GM21825 (cell line): ENCODE data around the gene GPR108.
A peak's percentile ranks its signal among the peaks of the same experiment; 100 is the strongest.
"Not testable (repeated sequence)": the region's sequence is repeated elsewhere in the genome, so short reads cannot be mapped to it uniquely, and the experiment has no call there.

Experiments
- ATAC-seq: cut with Tn5 transposase; IDR thresholded peaks from one replicate; pipeline ENCODE4 v1.9.1; 2021; ENCODE audit warnings: mild to moderate bottlenecking, moderate library complexity; ENCODE audit not compliant: unreplicated experiment

The GPR108 gene

GRCh38 chr19:6737284-6737872 lies at the start of gene GPR108:
Gene GPR108 (minus strand): TSS chr19:6737580. CDS start chr19:6737576, 4 bp downstream.
- ATAC-seq: peak; percentile 49

- ATAC-seq: no peak
Observed at GRCh38 chr19:6779206-6779605, 41.8 kb upstream of the GPR108 start.

DNA sequence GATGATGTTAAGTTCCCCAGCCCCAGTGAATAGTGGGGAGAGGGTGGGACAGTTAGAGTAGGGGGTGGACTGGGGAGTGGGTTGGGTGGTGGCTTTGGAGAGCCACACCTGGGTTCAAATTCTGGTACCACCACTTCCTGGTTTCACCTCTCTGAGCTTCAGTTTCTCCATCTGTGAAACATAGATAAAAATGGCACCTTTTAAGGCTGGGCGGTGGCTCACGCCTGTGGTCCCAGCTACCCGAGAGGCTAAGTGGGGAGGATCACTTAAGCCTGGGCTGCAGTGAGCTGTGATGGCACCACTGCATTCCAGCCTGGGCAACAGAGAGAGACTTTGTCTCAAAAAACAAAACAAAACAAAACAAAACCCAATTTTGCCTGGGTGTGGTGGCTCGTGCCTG lies 41.0 kb upstream of the GPR108 start:
- no peak for ATAC-seq

DNA sequence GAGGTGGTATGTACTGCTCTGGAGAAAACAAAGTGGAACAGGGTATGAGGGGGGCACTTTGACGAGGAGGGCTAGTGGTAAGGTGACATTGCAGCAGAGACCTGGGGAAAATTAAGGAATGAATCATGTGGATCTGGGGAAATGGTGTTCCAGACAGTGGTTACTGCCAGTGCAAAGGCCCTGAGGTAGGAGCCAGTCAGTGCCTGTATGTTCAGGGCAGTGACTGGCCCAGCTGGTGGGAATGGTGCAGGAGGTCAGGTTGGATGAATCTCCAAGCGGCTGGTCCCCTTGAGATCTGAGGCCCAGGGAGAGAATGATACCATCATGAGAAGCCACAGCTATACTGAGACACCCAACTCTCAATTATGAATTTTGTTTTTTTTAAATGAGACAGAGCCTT lies 40.1 kb upstream of the GPR108 start:
- no peak for ATAC-seq

- no peak for ATAC-seq
Observed at GRCh38 chr19:6776999-6777398, 39.6 kb upstream of the GPR108 start.

DNA sequence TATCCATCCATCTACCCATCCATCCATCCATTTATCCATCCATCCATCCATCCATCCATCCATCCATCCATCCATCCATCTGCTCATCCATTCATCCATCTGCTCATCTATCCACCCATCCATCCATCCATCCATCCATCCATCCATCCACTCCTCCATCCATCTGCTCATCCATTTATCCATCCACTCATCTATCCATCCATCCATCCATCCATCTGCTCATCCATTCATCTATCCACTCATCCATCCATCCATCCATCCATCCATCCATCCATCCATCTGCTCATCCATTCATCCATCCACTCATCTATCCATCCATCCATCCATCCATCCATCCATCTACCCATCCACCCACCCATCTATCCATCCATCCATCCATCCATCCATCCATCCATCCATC lies 38.7 kb upstream of the GPR108 start:
- ATAC-seq: not testable (repeated sequence)

GRCh38 chr19:6774821-6775707 lies 37.7 kb upstream of the GPR108 start:
- ATAC-seq: no peak

GRCh38 chr19:6773323-6773931 lies 36.0 kb upstream of the GPR108 start:
- ATAC-seq: no peak

DNA sequence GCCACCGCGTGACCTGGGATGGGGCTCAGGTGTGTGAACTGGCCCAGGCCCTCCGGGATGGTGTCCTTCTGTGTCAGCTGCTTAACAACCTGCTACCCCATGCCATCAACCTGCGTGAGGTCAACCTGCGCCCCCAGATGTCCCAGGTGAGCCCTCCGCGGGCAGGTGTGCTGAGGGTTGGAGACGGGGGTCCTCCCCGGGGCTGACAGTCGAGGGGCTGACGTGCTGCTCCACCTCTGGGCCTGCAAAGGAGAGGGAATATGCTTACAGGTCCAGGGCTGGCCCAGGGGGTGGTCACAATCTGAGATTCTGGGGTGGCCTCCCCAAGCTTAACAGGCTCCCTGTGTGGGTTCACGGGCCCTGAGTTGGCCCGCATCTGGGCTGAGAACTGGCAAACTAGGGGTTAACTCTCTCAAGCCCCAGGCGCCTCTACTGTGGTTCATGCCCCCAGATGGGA lies 35.5 kb upstream of the GPR108 start:
- no peak for ATAC-seq

GRCh38 chr19:6772028-6772865 lies 34.9 kb upstream of the GPR108 start, which contains the start of gene VAV1:
Gene VAV1 (plus strand): TSS chr19:6772708. CDS start chr19:6772808, 100 bp downstream.
- no peak for ATAC-seq

DNA sequence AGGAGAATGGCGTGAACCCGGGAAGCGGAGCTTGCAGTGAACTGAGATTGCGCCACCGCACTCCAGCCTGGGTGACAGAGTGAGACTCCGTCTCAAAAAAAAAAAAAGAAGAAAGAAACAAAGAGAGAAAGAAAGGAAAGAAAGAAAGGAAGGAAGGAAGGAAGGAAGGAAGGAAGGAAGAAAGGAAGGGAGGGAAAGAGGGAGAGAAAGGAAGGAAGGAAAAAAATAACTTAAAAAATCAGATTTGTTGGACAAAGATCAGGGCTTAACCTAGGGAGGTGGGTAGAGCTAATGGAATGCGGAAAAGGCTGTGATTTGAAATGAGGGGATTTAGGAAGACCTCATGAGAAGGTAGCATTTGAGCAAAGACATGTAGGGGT lies 34.3 kb upstream of the GPR108 start:
- ATAC-seq: not testable (repeated sequence)

DNA sequence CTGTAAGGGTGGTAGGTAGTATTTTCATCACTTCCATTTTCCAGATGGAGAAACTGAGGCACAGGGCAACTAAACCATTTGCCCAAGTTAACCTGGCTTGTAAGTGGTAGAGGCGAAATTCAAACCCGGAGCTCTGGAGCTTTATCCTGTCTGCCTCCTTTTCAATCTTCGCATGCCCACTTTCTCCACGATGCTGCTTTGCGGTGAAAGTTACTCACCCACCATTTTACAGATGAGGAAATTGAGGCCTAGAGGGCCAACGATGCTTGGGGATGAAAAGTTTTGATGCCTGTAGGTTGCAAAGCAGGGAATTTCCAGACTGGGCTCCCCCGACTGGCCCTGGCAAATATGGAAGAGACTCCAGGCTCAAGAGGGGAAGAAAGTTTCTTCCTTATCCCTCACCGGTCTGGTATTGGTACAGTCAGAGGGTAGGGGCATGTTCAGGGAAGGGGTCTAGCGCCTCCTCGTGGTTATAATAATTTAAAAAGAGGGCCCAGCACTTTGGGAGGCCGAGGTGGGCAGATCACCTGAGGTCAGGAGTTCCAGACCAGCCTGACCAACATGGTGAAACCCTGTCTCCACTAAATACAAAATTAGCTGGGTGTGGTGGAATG lies 31.7 kb upstream of the GPR108 start:
- no peak for ATAC-seq

DNA sequence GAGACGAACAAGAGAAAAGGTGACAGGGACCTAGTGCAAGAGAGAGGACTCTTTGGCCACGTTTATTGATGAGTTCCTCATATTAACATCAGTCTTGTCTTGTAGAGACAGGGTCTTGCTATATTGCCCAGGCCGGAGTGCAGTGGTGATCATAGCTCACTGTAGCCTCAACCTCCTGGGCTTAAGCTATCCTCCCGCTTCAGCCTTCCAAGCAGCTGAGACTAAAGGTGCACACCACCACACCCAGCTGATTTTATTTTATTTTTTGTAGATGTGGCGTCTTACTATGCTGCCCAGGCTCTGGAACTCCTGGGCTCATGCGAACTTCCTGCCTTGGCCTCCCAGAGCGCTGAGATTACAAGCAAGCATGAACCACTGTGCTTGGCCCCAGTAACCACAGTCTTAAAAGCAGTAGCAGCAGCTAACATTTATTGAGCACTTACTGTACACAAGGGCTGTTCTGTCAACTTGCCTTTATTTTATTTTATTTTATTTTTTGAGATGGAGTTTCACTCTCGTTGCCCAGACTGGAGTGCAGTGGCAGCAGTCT lies 30.9 kb upstream of the GPR108 start:
- ATAC-seq: no peak

GRCh38 chr19:6767357-6768235 lies 30.2 kb upstream of the GPR108 start, which contains the start of gene SH2D3A:
Gene SH2D3A (minus strand): TSS chr19:6767435. CDS start chr19:6763748, 3,687 bp downstream.
- peak; percentile 64 for ATAC-seq

DNA sequence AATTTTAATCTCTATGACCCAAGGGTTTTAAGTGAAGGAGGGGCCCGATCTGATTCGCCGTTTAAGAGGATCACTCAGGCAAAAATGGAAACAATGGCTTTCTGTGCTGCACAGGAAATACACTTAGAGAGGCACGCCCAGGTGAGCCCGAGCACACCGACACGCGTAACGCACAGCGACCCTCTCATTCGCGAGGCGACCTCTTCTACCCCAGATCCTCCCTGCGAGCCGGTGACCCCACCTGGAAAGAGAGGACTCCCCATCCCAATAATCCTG lies 29.6 kb upstream of the GPR108 start:
- peak; percentile 12 for ATAC-seq

DNA sequence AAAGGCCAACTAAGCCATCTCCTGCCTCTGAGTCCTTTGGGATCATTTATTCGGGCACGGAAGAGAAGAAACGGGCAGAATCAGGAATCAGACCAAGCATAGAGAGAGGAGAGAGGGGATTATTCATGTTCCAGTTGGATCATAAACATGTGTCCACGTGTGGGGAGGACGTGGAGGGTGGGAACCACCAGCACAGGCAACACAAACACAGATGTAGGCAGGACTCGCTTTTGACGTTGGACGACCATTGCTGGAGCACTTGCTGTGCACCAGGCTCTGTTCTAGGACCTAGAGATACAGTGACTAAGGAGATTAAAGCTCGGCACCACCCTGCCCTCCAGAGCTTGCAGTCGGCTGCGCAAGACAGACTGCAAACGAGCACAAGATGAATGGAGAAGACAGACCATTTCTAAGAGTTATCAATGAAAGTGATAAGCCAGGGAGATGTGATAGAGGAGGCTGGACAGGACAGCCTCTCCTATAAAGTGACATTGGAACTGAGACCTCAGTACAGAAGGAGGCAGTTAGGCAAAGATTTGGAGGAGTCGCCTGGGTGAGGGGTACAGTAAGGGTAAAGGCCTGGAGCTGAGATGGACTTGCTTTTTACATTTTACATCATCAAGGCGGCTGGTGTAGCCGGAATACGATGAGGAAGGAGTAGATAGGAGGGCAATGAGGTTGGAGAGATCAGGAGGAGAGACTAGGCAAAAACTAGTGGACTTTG lies 29.1 kb upstream of the GPR108 start:
- no peak for ATAC-seq

DNA sequence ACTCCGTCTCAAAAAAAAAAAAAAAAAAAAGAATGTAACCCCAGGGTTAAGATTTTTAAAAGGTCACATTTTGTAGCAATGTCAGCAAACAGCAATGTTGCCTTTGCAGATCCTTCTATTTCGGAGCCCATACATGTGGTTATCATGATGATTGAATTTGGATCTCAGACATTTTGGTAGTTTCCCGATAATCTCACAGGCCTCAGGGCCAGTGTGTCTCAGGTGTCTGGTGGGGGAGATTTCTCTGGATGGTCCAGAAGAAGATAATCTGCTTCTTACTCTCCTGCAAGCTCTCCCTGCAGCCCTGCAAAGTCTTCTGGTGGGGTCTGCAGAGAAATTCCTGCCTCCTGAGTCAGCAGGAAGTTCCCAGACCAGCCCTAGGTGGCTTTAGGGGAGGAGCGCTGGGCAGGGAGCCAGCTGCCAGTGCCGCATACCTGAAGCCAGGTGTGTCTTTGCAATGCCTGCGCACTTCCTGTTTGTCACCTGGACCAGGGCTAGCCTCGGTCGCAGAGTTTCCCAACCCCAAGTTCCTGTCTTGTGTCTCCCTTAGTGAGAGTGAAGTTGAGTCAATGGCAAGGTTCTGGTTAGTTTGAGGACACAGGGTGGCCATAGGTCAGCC lies 28.5 kb upstream of the GPR108 start:
- ATAC-seq: no peak

DNA sequence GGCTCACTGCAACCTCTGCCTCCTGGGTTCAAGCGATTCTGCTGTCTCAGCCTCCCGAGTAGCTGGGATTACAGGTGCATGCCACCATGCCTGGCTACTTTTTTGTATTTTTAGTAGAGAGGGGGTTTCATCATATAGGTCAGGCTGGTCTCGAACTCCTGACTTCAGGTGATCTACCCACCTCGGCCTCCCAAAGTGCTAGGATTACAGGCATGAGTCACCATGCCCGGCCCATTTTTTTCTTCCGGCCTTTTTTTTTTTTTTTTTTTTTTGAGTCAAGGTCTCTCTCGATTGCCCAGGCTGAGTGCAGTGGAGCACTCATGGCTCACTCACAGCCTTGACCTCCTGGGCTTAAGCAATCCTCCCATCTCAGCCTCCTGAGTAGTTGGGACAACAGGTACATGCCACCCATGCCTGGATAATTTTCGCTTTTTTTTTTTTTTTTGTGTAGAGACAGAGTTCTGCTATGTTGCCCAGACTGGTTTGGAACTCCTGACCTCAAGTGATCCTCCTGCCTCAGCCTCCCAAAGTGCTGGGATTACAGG lies 24.9 kb upstream of the GPR108 start:
- ATAC-seq: not testable (repeated sequence)
